Chondrocyte (in vitro differentiated cells): Measurements from ENCODE around the gene C1orf35. TPM values are rescaled to one million over a fixed set of nuclear protein-coding genes. Genes with fewer than 3 reads are reported as not detected.

ENCODE experiments used
- DNase-seq: peaks from one replicate; pipeline ENCODE4 v3.0.0; 2021; ENCODE audit warnings: mixed read lengths, low spot score
- H3K27ac Mint-ChIP-seq: one replicate; pipeline ENCODE4 v1.8.0; 2021; ENCODE audit warnings: mild to moderate bottlenecking, moderate library complexity, mixed read lengths; ENCODE audit not compliant: unreplicated experiment
- H3K27me3 Mint-ChIP-seq: 2 replicates; pipeline ENCODE4 v1.8.0; 2021; ENCODE audit warnings: low read depth, mixed read lengths
- H3K36me3 Mint-ChIP-seq: 2 replicates; pipeline ENCODE4 v1.8.0; 2021; ENCODE audit warnings: low read depth, mixed read lengths
- H3K4me1 Mint-ChIP-seq: 2 replicates; pipeline ENCODE4 v1.8.0; 2021; ENCODE audit warnings: low read depth, mild to moderate bottlenecking, mixed read lengths
- H3K4me3 Mint-ChIP-seq: one replicate; pipeline ENCODE4 v1.8.0; 2021; ENCODE audit warnings: mild to moderate bottlenecking, moderate library complexity, mixed read lengths; ENCODE audit not compliant: unreplicated experiment
- H3K9me3 Mint-ChIP-seq: 2 replicates; pipeline ENCODE4 v1.8.0; 2021; ENCODE audit warnings: low read depth, mixed read lengths
- CTCF ChIP-seq: fragments of 200-600 bp; sonication (generic); IDR thresholded peaks from 2 replicates; pipeline ENCODE4 v1.5.0; 2021; ENCODE audit warnings: antibody characterized with exemption, mild to moderate bottlenecking, moderate library complexity
- total RNA-seq: library from RNA; stranded (reverse); gene quantifications from 3 replicates; pipeline ENCODE4 v1.2.1, GENCODE V29; 2021

C1orf35 gene
- total RNA-seq, 1 donor from 2014 or later: 13.3 TPM

DNA sequence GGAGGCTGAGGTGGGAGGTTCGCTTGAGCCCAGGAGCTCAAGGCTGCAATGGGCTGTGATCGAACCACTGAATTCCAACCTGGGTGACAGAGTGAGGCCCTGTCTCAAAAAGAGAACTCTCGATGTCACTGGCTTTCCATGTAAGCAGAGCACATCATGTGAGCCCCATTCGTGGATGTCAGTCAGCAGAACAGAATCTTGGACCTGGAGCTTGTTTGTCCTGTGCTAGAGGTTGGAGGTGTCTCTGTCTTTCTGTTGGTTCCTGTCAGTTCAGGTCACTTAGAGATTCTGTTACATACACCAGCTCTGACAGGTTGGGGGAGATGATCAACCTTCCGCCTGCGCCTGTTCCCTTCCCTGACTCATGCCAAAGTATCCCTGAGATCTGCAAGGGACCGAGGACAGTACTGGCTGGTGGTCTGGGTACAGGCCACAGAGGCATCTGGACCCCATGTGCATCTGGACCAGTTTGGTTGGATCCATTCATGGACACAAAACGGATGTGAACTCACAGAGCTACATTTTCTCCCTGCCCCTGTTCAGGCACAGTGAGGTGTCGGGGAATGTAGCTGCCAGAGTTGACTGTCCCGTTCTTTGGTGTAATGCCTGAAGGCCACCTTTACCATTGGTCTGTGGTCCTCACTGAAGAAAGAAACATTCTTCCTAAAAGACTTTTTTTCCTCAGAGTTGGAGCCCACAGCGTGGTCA is 10.6 kb downstream of the C1orf35 start:
- peaks cover 59% of the 10 kb centered on the region for H3K4me1 Mint-ChIP-seq
- H3K27ac Mint-ChIP-seq: peak overlapping the region; percentile 17
- H3K4me3 Mint-ChIP-seq: no peak overlapping the region
- no peak for TF ChIP-seq CTCF
- no peaks in the 10 kb centered on the region for H3K27me3 Mint-ChIP-seq
- H3K9me3 Mint-ChIP-seq: peaks cover 7% of the 10 kb centered on the region
- peaks cover 15% of the 10 kb centered on the region for H3K36me3 Mint-ChIP-seq
- peak; percentile 34 for DNase-seq

DNA sequence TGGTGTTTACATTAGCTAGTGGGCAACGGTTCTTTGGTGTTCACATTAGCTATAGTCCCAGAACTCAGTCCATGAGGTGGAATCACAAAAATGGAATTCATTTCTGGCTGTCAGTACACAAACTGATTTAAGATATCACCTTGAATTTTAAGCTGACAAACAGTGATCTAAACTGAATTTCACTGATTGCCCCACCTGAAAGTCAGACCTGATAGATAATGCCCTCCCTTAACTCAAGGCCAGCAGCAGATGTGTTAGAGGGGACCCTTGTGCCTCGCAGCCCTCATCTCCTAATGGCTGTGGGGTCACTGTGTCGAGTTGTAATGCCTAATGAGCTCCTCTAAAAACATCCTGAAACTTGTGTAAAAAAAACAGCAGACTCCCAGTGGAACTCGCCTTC is 12.0 kb downstream of the C1orf35 start:
- H3K27me3 Mint-ChIP-seq: no peaks in the 10 kb centered on the region
- peaks cover 7% of the 10 kb centered on the region for H3K9me3 Mint-ChIP-seq
- H3K27ac Mint-ChIP-seq: peak overlapping the region; percentile 54
- DNase-seq: peak; percentile 13
- H3K4me3 Mint-ChIP-seq: no peak overlapping the region
- TF ChIP-seq CTCF: no peak
- H3K4me1 Mint-ChIP-seq: peaks cover 73% of the 10 kb centered on the region
- H3K36me3 Mint-ChIP-seq: peaks cover 12% of the 10 kb centered on the region

- Mint-ChIP-seq H3K27me3 (no peaks in the 10 kb centered on the region), H3K36me3 (peaks cover 10% of the 10 kb centered on the region), H3K27ac (peak overlapping the region; percentile 74), H3K4me1 (peaks cover 73% of the 10 kb centered on the region), H3K4me3 (no peak overlapping the region), H3K9me3 (peaks cover 7% of the 10 kb centered on the region)
- DNase-seq: peak; percentile 50
- no peak for TF ChIP-seq CTCF
These were observed 12.5 kb downstream of the C1orf35 start for GRCh38 chr1:228090613-228091081.

GRCh38 chr1:228089519-228090380 is 13.4 kb downstream of the C1orf35 start:
- H3K27me3 Mint-ChIP-seq: no peaks in the 10 kb centered on the region
- DNase-seq: peak; percentile 59
- H3K9me3 Mint-ChIP-seq: peaks cover 2% of the 10 kb centered on the region
- no peak for TF ChIP-seq CTCF
- H3K4me1 Mint-ChIP-seq: peaks cover 80% of the 10 kb centered on the region
- no peak overlapping the region for H3K4me3 Mint-ChIP-seq
- peaks cover 6% of the 10 kb centered on the region for H3K36me3 Mint-ChIP-seq
- H3K27ac Mint-ChIP-seq: peak overlapping the region; percentile 93
